Stimulated activated CD8-positive, alpha-beta memory T cell treated with anti-CD3 and anti-CD28 coated beads, Interleukin-15, amount 100 ng/mL, for 48 hours (primary cell): ENCODE measurements around the gene YY1AP1.
"Not testable (repeated sequence)": the region's sequence is repeated elsewhere in the genome, so short reads cannot be mapped to it uniquely, and the experiment has no call there.

Experiments used
- DNase-seq, 2 donors: peaks; one replicate each; pipeline ENCODE4 v3.0.0-alpha.2; 2020; ENCODE audit warnings: low read depth in 2 of 2

The YY1AP1 gene

GRCh38 chr1:155688324-155689080, at the start of gene YY1AP1:
TSS of gene YY1AP1 (minus strand) at chr1:155688774. CDS start at chr1:155680436, 8,338 bp downstream.
- DNase-seq = peak; percentile 85 to 88

- DNase-seq = no peak
Observed at GRCh38 chr1:155729031-155729898, 40.7 kb upstream of the YY1AP1 start.

GRCh38 chr1:155725142-155725541, 36.6 kb upstream of the YY1AP1 start:
- DNase-seq = no peak

GRCh38 chr1:155719703-155720102, 31.1 kb upstream of the YY1AP1 start:
- no peak for DNase-seq

- DNase-seq = not testable (repeated sequence)
Observed at GRCh38 chr1:155718524-155719115, 30.0 kb upstream of the YY1AP1 start.

GRCh38 chr1:155717041-155717440, 28.5 kb upstream of the YY1AP1 start:
- DNase-seq = no peak

- no peak for DNase-seq
Observed at GRCh38 chr1:155715777-155716176, 27.2 kb upstream of the YY1AP1 start.

GRCh38 chr1:155715056-155715455, 26.5 kb upstream of the YY1AP1 start:
- not testable (repeated sequence) for DNase-seq

- DNase-seq = no peak
Observed at GRCh38 chr1:155713075-155713474, 24.5 kb upstream of the YY1AP1 start.

GRCh38 chr1:155712636-155713035, 24.1 kb upstream of the YY1AP1 start:
- DNase-seq = not testable (repeated sequence)

- DNase-seq = not testable (repeated sequence)
Observed at GRCh38 chr1:155711457-155711856, 22.9 kb upstream of the YY1AP1 start.

GRCh38 chr1:155709391-155709790, 20.8 kb upstream of the YY1AP1 start:
- DNase-seq = no peak

- no peak for DNase-seq
Observed at GRCh38 chr1:155706139-155706538, 17.6 kb upstream of the YY1AP1 start.

- not testable (repeated sequence) for DNase-seq
Observed at GRCh38 chr1:155704414-155704813, 15.8 kb upstream of the YY1AP1 start.

GRCh38 chr1:155703216-155703615, 14.6 kb upstream of the YY1AP1 start:
- DNase-seq = no peak

GRCh38 chr1:155701675-155702074, 13.1 kb upstream of the YY1AP1 start:
- not testable (repeated sequence) for DNase-seq

- not testable (repeated sequence) for DNase-seq
Observed at GRCh38 chr1:155699062-155699461, 10.5 kb upstream of the YY1AP1 start.

GRCh38 chr1:155698382-155699038, 9.9 kb upstream of the YY1AP1 start:
- DNase-seq = no peak

- DNase-seq = not testable (repeated sequence)
Observed at GRCh38 chr1:155697616-155698015, 9.0 kb upstream of the YY1AP1 start.

- DNase-seq = no peak
Observed at GRCh38 chr1:155697046-155697445, 8.5 kb upstream of the YY1AP1 start.

GRCh38 chr1:155696524-155696923, 8.0 kb upstream of the YY1AP1 start:
- DNase-seq = no peak

GRCh38 chr1:155695608-155696007, 7.0 kb upstream of the YY1AP1 start:
- DNase-seq = no peak
